Measurements from ENCODE around the gene GRIK4.
"Not testable (repeated sequence)": the region's sequence is repeated elsewhere in the genome, so short reads cannot be mapped to it uniquely, and the experiment has no call there.

GRIK4 gene, protein sequence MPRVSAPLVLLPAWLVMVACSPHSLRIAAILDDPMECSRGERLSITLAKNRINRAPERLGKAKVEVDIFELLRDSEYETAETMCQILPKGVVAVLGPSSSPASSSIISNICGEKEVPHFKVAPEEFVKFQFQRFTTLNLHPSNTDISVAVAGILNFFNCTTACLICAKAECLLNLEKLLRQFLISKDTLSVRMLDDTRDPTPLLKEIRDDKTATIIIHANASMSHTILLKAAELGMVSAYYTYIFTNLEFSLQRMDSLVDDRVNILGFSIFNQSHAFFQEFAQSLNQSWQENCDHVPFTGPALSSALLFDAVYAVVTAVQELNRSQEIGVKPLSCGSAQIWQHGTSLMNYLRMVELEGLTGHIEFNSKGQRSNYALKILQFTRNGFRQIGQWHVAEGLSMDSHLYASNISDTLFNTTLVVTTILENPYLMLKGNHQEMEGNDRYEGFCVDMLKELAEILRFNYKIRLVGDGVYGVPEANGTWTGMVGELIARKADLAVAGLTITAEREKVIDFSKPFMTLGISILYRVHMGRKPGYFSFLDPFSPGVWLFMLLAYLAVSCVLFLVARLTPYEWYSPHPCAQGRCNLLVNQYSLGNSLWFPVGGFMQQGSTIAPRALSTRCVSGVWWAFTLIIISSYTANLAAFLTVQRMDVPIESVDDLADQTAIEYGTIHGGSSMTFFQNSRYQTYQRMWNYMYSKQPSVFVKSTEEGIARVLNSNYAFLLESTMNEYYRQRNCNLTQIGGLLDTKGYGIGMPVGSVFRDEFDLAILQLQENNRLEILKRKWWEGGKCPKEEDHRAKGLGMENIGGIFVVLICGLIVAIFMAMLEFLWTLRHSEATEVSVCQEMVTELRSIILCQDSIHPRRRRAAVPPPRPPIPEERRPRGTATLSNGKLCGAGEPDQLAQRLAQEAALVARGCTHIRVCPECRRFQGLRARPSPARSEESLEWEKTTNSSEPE
- 0 to 0.27 reads per million in 2 donors for total RNA-seq

DNA sequence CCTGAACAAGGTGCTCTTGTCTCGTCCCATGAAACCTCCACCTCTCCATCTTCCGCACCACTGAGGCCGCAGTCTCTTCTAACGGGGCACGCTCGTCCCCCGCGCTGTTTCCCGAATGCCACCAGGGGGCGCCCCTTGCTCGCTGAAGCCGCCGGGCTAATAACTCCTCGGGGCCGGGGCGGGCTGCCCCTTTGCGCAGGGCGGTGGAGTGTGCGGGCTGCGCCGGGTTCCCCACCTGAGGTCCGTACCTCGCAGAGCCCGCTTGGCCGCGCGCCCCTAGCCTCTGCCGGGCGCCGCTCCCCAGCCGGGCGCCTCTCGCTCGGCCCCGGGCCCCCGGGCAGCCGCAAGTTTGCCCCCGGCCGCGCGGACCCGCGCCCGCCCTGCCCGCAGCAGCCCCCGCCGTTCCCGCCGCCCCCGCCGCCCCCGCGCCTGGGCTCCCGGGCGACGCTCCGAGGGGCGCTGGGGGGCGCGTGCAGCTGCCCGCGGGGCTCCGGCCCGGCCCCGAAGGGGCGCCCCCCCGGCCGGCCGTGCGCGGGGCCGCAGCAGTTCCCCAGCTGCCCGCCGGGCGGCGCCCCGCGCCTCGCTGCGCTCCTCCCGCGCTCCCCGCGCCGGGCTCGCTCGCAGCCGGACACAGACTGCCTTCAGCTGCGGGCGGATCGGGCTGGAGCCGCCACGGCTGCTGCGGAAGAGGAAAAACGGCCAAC lies at the start of gene GRIK4:
GRIK4 (plus strand) TSS at position 633 of the 704 bp plus-strand sequence. CDS start 148,571 bp downstream, outside the sequence.
- DNase-seq = peak; percentile 32 to 66 (median 49)

DNA sequence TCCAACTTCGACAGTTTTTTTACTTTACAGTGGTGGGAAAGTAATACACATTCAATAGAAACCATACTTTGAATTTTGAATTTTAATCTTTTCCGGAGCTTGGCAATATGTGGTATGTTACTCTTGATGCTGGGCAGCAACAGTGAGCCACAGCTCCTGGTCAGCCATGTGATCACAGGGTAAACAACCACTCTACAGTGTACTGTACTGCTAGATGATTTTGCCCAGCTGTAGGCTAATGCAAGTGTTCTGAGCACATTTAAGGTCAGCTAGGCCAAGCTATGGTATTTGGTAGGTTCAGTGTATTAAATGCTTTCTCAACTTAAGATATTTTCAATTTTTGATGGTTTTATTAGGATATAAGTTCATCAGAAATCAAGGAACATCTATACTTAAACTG lies 48.7 kb upstream of the GRIK4 start:
- no peak for DNase-seq

DNA sequence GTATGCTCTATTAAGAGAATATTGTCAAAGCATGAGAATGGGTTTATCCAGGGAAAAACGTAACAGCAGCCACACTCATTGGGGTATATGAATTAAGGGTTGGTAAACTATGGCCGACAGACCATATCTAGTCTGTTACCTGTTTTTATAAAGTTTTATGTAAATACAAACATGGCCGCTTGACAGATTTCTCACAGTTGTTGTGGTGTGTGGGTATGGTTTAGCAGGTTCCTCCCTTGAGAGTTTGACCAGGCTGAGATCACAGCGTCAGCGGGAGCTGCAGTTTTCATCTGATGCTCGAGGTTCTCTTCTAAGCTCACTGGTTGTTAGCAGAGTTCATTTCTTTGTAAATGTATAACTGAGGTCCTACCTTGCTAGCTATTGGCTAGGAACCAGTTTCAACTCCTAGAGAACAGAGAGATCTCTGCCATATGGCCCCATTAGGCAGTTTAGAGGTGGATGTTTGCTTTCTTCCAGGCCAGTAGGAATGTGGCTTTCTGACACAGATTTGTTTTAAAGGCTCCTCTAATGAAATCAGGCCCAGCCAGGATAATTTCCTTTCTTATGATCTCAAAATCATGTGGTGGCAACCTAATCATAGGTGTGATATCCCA lies 45.5 kb upstream of the GRIK4 start:
- DNase-seq = peak in 1 of 5 experiments; percentile 22

DNA sequence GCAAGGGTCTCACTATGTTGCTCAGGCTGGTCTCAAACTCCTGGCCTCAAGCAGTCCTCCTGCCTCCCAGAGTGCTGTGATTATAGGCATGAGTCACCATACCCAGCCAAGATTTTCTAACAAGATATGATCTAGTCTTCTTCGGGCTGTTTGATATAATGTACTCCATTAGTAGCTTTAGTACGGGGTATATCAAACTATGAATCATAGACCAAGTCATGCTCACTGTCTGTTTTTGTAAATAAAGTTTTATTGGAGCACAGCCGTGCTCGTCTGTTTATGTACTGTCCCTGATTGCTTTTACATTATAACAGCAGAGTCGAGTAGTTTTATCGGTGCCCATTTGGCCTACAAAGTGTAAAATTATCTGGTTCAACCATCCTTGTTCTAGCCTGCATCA lies 43.9 kb upstream of the GRIK4 start:
- DNase-seq = no peak

DNA sequence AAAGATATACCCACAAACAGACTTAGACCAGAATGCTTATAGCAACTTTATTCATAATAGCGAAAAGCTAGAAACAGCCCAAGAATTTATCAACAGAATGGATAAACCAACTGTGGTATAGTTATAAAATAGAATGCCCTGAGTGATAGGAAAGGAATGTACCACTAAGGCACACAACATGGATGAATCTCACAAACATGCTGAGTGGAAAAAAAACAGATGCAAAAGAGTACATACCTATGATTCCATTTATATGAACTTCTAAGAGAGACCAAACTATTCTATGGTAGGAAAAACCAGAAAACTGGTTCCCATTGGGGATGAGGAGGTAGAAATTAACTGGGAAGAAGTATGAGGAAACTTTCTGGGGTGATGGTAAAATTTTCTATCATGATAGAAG lies 40.4 kb upstream of the GRIK4 start:
- no peak for DNase-seq

DNA sequence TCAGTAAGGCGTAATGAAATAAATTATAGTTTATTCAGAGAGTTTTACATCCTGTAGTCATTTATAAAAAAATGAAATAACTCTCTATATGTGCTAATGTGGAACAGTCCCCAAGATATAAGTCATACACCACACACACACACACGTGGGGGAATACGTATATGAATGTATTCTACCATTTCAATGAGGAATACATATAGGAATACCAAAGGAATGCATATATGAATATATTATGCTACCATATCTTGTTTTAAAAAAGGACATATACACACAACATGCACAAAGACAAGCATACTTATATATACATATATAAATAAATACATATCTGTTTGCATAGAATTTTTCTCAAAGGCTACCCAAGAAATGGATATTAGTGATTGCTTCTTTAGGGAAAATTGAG lies 39.6 kb upstream of the GRIK4 start:
- DNase-seq = no peak

DNA sequence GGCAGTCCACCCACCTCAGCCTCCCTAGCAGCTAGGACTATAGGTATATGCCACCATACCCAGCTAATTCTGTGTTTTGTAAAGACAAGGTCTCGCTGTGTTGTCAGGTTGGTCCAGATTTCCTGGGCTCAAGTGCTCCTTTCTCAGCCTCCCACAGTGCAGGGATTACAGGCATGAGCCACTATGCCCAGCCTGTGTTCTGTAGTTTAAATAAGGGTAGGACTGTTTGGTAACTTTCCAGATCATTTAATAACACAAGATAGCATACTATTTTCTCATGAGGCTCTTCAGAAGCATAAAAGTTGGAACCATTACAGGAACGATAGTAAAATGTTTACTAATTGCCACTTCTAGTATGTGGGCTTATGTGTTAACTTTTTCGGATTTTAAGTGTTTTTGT lies 38.0 kb upstream of the GRIK4 start:
- no peak for DNase-seq

DNA sequence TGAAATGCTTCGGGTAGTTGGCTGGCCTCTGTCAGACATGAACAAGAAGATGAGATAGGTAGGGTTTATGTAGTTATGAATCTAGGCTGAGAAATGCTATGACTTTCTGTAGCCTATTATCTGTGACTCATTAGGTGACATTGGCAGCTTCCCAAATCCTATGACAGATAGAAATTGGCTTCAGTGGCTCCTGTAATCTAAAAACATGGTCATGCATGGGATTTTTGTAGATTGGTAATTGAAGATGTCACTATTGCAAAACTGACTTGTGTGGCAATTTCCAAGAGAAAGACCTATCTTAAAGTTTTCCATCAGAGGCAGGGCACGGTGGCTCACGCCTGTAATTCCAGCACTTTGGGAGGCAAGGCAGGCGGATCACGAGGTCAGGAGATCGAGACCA lies 29.4 kb upstream of the GRIK4 start:
- DNase-seq = no peak

DNA sequence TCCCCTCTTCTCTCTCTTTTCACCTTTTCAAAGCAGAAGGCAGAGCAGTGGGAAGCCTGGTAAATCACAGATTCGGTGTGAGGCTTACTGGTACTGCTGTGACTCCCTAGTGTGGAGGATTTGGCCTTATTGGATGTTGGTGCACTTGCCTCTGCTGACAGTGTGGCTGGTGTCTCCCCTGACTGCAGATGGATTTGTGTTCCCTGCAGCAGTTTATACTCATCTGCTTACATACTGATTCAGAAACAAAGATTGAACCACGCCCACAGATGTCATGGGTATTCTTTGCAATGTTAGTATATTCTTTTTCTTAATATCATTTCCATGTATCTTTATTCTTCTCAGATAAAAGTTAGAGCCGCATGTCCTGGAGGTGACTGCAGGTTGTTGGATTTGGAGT lies 26.8 kb upstream of the GRIK4 start:
- no peak for DNase-seq

DNA sequence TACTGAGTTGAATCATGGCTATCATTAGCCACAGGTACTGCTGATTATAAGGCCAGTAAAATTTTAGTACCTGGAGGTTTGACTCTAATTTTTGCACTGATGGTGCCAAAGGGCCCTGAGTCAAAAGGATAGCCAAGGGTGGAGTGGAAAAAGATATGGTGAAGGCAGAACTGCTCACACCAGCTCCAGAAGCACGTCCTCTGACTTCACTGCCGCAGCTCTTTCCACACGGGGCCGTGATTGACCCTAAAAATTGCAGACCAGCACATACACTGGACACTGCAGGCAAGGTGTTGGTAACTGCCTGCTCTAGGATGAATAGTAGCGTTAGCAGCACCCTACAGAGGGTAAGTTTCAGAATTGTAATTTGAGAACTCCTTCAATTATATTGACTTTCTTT lies 25.4 kb upstream of the GRIK4 start:
- no peak for DNase-seq

DNA sequence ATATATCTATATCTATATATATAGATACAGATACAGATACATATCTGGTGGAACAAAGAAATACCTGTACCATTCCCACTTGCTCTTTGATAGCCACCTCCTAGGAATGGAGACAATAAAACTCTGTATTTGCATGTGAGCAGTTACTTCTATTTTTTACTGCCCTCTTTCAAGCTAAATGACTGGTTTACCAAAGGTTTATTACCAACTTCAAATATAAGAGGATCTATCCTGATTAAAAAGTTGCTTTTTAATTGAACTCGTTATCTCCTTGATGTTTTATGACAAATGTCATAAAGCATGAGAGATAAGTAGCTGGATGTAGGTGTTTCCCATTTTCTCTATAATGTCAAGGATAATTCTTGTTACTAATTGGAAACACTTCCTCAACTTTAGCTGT lies 21.7 kb upstream of the GRIK4 start:
- no peak for DNase-seq

DNA sequence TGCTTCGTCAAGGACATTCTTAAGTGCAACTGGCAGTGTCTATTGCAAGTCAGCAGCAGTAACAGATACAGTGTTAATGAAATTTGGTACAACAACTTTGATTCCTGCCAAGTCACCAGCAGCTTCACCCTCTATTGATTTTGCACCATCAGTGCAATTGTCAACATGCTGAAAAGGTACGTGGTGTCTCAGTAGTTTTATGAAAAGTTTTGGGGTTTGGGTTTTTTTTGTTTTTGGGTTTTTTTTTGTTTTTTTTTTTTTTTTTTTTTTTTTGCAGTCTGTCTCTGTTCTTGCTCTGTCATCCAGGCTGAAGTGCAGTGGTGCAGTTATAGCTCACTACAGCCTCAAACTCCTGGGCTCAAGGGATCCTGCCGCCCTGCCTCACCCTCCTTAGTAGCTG lies 19.1 kb upstream of the GRIK4 start:
- no peak for DNase-seq

DNA sequence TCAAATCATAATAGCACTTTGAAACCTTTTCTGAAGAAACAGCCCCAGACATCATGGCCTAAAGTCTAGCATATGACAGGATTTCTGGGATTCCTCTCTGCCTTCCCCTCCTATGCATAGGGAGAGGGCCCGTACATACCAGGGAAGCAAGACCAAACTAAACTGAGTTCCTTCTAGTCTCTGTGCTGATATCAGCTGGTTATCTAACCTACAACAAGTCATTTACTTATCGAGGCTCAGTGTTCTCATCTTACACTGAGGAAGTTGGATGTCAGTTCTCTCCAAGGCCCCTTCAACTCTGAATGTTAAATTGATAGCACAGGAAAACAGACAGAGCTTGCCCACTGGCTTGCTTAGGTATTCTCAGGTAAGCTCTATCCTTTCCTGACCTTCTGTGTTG lies 17.0 kb upstream of the GRIK4 start:
- no peak for DNase-seq

DNA sequence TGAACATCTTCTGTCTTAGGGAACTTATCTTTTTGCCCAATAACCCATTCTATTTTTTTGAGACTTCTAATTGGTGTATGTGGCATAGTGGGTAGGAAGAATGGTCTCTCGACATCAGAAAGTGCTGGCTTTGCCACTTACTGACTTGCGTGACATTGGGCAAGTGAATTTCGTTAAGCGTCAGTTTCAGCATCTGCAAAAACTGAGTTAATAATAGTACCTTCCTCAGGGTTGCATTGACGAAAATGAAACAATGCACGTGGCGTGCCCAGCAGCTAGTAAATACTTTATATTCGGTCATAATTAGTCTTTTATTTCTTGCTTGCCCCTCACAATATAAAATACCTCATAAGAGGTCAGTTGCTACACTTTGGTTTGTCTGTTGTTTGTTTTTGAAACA lies 12.5 kb upstream of the GRIK4 start:
- DNase-seq = no peak

DNA sequence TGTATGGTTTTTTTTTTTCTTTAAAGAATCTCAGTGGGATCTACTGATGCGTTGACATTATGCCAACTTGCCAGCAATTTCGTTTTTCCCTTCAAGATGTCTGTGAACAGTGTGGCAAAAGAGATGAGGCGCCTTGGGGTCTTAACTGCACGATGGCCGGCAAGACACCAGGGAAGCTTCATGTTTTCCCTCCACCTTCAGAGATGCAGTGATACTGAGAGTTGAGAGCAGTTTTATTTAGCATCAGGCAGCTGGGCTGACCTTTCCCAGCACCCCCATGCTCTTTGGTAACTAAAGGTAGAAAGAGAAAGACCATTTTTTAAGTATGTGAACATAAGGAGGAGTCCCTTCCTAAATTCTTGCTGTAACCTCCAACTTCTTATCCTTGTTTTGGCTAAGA lies 11.7 kb upstream of the GRIK4 start:
- no peak for DNase-seq

DNA sequence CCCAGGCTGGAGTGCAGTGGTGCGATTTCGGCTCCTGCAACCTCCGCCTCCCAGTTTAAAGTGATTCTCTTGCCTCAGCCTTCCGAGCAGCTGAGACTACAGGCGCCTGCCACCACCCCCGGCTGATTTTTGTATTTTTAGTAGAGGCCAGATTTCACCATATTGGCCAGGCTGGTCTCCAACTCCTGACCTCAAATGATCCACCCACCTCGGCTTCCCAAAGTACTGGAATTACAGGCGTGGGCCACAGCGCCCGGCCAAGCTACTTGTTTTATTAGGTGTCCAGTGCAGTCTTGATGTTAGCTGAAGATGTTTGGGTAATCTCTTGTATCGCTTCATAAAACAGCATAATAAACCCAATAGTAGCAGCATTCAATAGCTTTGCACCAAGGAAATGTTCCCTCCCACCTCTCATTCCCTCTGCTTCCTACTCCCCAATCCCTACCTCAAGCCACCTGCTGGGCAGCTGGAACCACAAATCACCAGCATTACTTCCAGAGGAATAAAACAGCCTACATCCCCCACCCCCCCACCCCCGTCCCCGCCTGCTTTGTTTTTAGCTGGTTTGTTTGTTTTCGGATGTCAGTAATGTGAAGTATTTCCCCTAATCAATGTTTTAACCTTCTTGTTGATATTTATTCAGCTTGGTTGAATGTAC lies 11.0 kb upstream of the GRIK4 start:
- DNase-seq = no peak

DNA sequence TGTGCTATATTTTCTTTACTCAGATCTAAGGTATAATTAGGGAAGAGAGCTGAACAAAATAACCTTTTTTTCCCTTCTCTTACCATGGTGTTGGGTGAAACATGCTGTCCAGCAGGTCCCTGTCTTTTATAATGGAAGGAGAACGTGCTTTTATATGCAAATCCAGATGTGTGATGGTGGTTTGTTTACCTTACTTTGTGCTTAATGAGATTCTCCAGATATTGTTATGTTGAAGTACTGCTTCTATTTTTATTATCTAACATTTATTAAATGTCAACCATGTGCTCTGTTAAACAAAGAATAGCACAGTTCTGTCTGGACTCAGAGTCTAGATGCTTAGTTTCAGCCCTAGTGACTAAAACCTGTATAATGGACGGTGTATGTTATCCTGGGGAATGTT lies 10.1 kb upstream of the GRIK4 start:
- DNase-seq = no peak

DNA sequence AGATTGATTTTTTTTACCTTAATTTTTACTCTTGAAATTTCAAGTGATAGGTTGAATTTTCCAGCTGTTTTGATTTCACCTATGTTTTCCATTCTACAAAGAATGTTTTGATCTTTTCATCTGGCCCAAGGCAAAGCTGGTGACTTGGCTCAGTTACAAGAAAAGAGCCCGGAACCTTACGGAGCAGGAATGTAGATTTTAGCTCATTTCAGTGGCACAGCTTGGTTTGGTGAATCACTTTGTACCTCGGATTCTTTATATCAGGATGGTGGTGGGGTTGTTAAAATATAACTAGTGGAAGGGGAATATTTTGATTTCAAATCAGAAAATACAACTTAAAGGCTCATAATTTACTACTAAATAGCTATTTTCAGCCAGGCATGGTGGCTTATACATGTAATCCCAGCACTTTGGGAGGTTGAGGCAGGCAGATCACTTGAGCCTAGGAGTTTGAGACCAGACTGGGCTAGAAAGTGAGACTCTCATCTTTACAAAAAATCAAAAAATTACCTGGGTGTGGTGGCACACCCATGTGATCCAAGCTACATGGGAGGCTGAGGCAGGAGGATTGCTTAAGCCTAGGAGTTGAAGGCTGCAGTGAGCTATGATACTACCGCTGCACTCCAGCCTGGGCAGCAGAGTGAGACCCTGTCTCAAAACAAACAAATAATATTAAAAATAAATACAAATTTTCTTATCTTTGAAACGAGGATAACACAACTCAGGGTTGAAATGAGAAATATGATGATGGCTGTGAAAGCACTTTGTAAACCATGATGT lies 9.4 kb upstream of the GRIK4 start:
- no peak for DNase-seq

DNA sequence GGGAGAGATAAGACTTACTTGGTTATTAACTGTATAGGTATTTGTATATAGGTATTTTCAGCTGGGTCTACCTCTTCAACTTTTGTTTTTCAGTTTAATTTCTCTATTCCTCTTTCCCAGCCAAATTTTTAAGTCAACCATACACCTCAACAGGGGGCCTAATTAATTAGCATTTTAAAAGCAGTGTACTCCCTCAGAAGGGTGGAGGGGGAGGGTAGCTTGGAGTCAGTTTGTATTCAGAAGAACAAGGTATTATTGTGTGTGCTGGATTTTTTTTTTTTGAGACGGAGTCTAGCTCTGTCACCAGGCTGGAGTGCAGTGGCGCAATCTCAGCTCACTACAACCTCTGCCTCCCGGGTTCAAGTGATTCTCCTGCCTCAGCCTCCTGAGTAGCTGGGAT lies 8.0 kb upstream of the GRIK4 start:
- not testable (repeated sequence) for DNase-seq

DNA sequence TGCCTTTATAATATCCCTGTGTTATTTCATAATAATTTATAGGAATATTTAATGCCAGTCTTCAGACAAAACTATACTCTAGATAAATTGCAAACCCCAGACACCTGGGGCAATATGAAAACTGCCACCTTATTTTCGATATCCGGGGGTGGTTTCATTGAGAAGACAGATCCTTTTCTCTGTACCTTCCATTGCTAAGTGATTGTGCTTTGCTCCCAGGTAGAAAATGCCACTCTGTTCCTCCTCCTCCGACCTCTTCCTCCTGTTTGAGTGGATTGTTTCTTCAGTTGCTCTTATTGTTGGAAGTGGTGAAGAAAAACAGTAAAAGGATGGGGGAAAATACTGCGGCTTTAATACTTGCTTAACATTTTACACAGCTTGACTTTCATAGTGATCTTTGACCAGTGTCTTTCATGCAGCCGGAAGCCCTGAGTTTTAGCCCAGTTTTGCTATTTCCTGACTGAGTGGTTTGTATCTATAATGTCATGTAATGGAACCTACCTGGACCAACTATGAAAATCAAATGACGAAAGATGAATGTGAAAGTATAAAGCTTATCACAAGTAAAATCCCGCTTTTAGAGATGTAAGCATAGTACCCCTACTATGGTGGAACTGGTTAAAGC lies 5.6 kb upstream of the GRIK4 start:
- no peak for DNase-seq

All from T-helper 2 cell (primary cell).